Stimulated activated CD8-positive, alpha-beta memory T cell treated with anti-CD3 and anti-CD28 coated beads, Interleukin-15, amount 100 ng/mL, for 24 hours (primary cell): ENCODE measurements around the gene MAP3K8.
"Not testable (repeated sequence)": the region's sequence is repeated elsewhere in the genome, so short reads cannot be mapped to it uniquely, and the experiment has no call there.

ENCODE experiments used
- DNase-seq: peaks from one replicate; pipeline ENCODE4 v3.0.0-alpha.2; 2020; ENCODE audit warnings: low read depth

Gene MAP3K8

DNA sequence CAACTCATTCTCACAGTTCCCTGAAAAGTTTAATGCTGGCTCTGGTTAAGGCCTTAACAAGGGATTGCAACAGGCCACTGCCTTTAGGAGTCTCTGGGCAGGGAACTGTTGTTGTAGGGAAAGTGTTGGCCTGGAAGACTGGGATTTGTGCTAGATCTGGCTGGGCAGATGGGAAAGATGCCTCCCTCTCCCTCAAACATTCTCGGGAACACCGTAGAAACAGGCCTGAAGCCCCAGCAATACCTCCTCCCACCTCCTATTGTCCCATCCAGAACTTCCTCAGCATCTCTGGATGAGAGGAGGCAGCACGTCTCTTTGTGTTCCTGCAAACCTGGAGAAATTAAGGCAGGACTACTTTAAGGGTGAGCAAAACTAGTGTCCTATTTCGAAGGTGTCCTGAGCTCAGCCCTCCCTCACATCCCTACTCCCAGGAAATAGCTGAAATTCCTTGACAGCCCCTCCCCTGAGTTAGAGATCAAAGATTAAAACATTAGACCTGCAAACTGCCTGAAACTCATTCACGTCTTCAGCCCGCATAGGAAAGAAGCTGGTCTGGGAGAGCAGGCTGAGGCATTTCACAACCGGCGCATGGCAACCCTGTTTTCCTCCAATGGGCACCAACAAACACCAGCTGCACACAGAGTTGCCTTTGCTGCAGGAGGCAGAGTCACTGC, 10.9 kb upstream of the MAP3K8 start:
- no peak for DNase-seq

DNA sequence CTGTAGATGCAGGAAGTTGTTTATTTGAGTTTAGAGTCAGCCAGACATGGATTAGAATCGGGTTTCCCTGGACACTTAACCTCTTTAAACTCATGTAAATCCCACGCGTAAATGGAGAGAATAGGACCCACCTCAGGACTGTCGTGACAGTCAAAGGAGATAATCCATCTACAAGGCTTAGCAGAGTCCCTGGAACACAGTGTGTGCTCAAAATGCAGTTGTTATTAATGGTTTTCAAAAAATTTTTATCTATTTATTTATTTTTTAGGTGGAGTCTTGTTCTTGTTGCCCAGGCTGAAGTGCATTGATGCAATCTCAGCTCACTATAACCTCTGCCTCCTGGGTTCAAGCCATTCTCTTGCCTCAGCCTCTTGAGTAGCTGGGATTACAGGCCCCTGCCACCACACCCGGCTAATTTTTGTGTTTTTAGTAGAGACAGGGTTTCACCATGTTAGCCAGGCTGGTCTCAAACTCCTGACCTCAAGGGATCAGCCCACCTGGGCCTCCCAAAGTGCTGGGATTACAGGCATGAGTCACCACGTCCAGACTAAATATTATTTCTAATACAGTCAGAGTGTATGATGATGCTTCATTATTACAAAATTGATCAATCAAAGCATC, 10.2 kb upstream of the MAP3K8 start:
- DNase-seq = not testable (repeated sequence)

DNA sequence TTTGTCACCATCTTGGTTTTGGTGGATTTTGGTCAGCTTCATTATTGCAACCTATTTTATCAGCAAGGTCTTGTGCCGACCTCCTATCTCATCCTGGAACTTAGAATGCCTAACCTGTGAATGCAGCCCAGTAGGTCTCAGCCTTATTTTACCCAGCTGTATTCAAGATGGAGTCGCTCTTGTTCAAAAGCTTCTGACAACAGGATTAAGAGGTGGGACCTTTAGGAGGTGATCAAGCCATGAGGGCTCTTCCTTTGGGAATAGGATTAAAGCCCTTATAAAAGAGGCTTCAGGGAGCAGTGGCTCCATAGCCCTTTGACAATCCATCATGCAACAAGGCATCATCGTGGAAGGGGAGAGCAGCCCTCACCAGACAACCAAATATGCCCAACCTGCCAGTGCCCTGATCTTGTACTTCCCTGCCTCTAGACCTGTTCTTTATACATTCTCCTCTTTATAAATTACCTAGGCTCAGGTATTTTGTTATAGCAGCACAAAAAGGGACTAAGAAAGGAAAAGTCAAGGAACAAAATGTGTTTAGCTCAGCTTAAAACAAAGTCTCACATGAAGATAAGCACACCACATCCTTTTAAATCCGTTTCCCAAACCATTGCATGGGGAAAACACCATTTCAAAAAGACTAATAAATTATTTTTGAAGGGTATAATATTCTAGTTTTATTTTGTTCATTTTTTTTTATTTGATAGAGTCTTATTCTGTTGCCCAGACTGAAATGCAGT, 8.5 kb upstream of the MAP3K8 start:
- no peak for DNase-seq

DNA sequence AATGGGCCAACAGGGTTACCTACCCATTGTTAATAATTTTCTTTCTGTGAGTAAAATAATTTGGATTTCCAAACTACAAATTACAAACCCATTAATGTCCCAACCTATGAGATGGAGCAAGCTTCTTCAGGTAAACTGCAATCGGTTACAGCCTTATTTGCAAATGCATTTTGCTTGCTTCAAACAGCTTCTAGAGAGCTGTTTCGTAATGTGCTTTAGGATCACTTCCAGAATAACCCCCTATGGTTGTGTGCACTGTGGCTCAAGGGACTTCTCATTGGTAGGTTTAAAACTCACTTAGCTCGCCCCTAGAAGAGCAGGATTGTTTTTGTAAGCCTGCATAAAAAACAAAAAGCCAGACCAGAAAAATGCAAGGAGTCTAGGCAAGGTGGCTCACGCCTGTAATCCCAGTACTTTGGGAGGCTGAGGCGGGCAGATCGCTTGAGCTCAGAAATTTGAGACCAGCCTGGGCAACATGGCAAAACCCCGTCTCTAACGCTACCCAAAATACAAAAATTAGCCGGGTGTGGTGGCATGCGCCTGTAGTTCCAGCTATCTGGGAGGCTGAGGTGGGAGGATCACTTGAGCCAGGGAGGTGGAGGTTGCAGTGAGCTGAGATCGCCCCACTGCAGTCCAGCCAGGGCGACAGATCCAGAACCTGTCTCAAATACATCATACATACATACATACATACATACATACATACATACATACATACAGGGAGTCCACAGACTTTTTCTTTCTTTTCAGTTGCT, 3.3 kb upstream of the MAP3K8 start:
- no peak for DNase-seq

DNA sequence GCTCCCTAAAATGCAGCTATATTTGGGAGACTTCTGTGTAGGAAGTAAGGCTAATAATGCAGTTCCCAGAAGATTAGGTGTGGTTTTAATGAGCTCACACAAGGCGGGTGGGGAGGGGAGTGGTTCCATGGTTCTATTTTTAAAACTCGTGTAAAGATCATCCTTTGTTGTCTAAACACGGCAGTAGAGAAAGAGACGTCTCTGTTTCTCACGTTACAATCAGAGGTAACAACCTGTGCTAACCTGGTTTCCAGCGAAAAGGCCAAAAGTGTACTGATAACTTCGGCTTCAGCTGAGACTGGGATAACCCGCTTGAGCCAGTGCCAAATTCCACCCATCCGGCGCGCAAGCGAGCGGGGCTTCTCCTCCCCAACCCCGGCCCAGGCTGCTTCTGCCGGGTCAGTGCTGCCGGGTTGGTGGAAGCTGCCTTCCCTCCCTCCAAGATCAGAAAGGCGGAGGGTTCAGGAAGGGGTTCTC, 2.5 kb upstream of the MAP3K8 start:
- no peak for DNase-seq

DNA sequence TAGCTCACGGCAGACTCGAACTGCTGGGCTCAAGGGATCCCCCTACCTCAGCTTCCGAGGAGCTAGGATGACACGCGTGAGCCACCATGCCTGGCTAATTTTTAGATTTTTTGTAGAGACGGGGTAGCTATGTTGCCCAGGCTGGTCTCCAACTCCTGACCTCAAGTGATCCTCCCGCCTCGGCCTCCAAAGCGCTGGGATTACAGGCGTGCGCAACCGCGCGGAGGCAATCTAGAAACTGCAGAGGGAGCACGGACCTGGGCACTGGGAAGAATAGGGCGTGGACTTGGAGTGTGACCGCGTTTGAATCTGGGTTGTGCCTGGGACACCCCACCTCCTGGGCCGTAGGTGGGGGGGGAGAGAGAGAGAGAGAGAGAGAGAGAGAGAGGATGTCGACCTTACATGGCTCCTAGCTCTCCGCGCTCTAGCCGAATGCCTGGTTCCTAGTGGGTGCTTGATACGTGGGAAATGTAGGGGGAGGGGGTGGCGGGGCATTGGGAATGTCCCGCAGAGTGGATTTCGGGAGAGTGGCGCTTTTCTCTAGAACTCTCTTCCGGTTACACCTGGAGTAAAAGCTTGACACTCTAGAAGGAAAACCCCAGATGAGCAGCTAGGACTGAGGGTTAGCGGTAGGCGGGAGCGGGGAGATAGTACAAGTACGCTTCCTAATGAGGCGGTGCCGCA, 1.2 kb upstream of the MAP3K8 start:
- no peak for DNase-seq

DNA sequence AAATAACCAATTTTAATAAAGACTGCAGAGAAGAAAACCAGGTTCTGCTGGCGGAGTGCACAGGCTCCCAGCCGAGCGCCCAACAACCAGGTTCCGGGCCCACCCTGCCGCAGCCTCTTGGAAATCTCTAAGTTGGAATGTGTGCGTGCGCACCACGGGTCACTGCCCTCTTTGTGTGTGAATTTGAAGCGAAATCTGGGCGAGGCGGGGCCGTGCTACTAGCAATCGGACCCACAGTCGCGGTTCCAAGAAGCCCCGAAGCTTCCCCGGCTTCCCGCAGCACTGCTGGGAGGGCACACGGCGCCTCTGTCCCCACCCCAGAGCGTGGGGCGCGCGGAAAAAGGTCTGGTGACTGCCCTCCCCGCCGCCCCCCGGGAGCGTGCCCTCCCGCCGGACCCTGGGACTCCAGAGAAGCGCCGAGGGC, 666 bp upstream of the MAP3K8 start:
- no peak for DNase-seq

DNA sequence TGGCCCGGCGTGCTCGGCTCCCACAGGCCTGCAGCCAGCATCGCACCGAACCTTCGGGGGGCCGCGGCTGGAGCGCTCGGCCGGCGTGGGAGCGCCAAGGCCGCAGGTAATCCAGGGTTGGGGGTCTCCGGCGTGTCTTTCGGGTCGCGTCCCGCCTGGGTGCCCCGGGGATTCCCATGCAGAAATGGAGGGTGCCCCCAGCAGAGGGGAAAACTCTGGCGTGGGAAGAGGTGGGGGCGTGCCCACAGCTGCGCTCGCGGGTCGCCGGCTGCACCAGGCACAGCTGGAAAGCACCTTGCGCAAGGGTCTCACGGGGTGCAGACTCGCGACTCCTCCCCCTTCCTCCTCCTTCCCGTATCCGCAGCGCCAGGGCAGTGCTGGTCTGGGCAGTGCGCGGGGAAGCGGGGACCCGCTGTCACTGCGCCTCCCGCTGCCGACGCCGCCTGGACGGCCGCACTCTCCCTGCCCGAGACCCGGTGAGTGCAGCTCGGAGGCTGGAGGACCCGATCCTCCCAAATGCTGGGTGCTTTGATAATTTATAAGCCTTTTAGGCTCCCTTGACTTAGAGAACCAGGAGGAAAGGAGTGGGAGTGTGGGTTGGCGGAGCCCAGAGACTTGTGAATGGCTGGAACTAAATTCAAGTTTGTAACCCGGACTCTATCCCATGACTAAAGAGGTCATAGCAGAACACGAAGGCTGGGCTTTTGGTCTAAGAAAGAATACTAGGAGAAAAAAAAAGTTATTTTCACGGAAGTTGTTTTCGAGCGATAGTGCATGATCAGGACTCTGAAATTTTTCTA, 489 bp downstream of the MAP3K8 start:
- peak; percentile 32 for DNase-seq

DNA sequence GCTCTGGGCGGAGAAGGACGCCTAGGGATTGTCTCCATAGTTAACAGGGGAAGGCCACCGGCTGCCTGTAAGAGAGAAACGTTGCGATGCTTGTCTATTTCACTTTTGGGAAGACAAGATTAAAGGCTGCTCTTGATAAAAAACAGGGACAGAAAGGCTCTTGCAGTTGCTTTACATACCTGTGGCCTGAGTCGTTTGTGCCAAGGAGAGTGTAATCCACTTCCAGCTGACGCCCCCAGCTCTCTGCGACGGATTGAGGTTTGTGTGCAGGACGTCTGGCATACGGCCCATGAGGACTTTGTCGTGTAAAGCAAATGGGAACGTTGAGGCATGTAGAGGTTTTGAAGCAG, 1.1 kb downstream of the MAP3K8 start:
- DNase-seq = no peak

DNA sequence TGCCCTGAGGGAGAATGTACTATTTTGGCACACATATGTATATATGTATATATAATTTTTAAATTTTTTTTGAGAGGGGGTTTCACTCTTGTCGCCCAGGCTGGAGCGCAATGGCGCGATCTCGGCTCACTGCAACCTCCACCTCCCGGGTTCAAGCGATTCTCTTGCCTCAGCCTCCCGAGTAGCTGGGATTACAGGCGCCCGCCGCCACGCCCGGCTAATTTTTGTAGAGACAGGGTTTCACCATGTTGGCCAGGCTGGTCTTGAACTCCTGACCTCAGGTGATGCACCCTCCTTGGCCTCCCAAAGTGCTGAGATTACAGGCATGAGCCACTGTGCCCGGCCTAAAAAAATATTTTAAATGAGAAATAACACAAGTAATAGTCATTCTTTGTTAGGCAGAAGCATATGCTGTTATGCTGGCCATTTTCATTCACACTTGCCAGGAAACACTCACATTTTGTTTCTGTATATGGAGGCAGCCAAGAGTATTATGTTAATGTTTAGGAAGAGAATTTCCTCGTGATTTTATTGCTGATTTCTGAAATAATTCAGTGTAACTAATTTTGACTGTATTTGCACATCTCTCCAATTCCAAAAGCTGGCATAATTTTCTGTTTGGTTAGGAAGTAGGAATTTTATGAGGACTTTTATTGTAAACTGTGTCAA, 1.6 kb downstream of the MAP3K8 start:
- DNase-seq = not testable (repeated sequence)

DNA sequence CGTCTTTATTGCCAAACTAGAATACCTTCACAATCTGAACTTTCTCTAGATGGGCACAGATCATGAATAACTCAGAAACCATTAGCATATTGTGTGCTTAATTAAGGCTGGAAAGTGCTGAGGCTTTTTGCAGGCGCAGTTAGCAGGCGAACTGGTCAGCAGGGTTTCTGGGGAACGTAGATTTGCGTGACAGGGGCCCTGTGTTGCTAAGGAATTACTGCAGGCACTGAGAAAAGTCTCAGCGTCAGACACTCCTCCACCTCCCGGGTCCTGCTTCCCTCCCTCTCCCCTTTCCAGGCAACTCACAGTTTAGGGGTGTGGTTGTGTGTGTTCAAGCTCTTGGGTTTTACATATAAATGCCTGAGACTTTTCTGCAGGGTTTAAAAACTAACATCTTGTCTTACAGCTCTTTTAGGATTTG, 2.2 kb downstream of the MAP3K8 start:
- no peak for DNase-seq

DNA sequence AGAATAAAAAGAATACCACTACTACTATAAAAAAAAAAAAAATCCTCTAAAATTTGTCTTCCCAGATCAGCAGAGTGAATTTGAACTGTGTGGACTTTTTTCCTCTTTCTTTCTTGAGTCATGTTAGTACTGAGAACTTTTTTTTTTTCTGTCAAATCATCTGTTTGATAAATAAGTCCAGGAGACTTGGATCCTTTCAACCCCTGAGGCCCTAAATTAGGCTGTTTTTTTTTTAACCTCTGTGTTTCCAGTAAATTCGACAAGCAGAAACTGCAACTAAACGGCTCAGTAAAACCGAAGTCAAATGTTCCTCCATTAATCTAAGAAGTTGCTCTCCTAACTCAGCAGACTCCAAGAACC, 2.7 kb downstream of the MAP3K8 start:
- no peak for DNase-seq

DNA sequence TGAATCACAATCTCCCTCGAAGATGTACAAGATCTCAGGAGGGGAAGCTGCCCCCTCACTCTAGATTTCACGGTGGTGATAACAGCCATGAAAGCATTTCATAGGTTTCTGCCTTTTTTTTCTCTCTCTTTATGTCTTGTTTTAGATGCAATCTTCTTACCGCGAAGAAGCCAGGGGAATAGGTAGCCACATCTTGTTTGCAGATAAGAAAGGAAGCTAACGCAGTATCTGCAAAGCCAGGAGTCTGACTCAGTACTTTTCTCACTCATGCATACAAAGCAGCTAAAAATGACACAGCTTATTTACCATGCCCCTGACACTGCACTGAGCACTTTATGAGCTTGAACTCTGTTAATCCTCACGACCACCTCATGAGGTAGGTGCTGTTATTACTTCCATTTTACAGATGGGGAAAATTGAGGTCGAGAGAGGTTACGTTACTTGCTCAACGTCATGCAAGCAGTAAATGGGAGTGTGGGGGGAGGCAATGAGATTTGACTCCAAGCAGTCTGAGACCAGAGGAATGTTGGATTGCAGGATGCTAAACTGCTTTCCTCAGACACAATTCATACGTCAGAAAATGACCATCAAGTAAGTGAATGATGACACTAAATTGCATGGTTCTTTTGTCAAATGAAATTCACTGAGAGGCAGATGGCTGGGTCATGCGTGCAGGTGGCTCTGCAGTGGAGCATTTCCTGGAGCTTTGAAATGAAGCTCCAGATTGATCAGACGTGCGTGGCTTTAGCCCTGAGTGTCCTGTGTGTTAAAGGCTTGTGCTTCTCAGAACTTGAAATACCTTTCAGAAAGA, 3.3 kb downstream of the MAP3K8 start:
- DNase-seq = no peak

DNA sequence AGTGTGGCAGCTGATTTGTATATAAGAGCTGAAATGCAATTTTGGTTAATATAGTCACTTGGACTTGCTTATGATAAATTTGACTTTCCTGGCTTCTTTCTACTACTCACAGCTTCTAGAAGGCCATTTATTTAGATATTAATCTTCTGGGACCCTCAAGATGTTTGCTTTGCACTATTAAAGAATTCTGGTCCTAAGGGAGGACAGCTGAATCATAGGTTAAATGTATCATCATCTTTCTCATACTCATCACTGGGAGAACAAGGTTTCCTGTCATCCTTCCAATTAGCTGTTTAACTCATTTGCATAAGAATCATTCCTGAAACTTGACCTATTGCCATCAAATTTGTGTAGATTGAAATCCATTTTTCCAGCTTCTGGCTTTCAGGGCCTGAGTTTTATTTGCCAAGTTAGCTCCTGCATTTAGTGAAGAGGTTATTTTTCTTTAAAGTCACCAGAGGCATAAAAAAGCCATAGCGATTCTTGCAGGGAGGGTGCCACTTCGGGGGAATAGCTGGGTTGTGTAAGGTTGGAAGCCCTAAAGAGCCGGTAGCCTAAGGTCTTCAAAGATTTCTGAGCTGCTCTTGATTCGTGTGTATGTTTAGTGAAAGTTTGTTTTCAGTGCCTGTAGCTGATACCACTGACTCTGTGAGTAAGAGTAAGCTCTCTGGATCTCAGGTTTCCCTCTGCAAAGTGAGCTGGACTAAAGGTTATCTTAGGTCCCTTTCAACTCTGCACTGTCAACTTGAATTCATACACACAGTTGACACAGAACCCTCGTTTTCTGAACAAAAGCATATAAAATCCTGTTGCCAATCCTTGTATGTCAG, 4.3 kb downstream of the MAP3K8 start:
- no peak for DNase-seq

DNA sequence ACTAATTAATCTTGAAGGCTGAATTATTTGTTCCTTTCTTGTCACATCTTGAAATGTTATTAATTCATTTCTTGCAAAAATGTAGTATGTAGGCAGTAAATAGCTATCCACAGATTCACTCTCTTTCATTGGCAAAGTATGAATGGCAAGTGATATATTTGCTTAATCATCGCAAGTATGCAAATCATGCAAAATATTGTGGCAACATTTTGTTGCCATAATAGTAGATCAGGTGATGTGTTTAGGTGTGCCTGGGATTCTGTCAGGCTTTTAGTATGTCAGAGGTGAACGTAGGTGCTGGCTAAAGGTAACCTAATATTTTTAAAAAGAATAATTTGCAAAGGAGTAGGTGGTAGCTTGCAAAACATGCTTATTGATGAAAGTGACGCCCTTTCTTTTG, 5.9 kb downstream of the MAP3K8 start:
- DNase-seq = no peak

DNA sequence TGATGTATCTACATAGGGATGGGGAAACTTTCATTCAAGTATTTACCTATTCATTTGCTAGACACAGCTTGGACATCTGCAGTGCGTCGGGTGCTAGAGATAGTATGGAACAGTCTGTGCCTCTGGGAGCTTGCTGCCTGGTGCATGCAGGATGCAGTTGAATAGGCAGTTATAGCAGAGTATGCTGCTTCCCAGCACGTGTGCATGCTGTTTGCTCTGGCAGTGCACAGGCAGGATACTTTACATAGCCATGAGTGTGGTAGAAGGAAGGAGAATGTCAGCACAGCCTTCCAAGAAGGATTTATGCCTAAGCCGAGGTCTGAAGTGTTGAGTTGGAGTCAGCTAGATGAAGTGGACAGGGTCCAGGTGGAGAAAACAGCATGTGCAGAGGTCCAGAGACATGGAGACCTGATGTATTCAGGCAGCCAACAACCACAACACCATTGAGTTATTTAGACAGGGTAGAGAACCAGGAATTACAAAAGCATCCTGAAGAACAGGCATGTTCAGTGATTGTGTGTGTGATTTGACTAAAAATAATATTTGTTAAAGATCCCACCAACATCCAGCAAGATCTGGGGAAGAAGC, 8.1 kb downstream of the MAP3K8 start:
- DNase-seq = no peak

DNA sequence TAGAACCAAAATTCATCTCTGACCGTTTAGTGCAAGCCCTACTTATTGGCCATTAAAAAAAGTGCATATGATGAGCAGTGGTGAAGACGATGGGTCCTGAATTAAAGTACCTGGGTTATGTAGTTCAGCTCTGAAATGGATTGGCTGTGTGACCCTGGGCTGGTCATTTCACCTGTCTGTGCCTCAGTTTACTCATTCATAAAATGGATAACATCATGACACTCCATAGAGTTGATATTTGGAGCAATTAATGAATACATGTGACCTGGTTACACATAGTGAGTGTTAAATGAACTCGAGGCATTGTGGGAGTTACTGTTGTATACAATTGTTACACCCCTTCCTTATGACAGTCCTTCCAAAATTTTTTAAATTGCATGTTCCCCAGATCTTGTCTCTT, 9.1 kb downstream of the MAP3K8 start:
- DNase-seq = no peak

DNA sequence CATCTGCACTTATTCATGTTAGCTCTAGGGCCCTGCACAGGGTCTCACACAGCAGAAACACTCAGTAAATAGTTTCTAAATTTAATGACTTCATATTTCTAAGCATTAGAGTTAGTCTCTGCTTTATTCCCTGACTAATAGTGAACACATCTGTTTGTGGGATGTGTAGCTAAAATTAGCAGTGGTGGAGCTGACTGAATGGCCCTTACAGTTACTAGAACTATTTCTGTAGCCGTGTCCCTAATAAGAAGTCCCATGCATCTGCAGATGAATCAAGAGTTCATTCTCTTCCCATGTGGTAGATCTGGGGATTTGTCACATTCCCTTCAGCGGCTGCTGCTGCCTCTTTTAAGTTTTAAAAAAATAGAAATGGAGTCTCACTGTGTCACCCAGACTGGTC, 11.7 kb downstream of the MAP3K8 start:
- no peak for DNase-seq
